ENCODE results near the gene LARGE2. TPM values are rescaled to one million over a fixed set of nuclear protein-coding genes. Genes with fewer than 3 reads are reported as not detected.

The LARGE2 gene
- total RNA-seq, 1 donor from 2014 or later: 39.4 TPM

GRCh38 chr11:45930031-45930794 lies 7.8 kb downstream of the LARGE2 start:
- Mint-ChIP-seq H3K36me3 (ENCODE audit: insufficient read depth) (peaks cover 12% of the 10 kb centered on the region), H3K27ac (peak overlapping the region; percentile 69), H3K27me3 (no peaks in the 10 kb centered on the region), H3K9me3 (ENCODE audit: low read depth) (no peaks in the 10 kb centered on the region), H3K4me3 (ENCODE audit: low read depth) (no peak overlapping the region), H3K4me1 (ENCODE audit: low read depth) (peaks cover 20% of the 10 kb centered on the region)
- no peak for DNase-seq (ENCODE audit: low spot score, unreplicated experiment)
- TF ChIP-seq, protein P1, sequence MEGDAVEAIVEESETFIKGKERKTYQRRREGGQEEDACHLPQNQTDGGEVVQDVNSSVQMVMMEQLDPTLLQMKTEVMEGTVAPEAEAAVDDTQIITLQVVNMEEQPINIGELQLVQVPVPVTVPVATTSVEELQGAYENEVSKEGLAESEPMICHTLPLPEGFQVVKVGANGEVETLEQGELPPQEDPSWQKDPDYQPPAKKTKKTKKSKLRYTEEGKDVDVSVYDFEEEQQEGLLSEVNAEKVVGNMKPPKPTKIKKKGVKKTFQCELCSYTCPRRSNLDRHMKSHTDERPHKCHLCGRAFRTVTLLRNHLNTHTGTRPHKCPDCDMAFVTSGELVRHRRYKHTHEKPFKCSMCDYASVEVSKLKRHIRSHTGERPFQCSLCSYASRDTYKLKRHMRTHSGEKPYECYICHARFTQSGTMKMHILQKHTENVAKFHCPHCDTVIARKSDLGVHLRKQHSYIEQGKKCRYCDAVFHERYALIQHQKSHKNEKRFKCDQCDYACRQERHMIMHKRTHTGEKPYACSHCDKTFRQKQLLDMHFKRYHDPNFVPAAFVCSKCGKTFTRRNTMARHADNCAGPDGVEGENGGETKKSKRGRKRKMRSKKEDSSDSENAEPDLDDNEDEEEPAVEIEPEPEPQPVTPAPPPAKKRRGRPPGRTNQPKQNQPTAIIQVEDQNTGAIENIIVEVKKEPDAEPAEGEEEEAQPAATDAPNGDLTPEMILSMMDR (IDR thresholded peaks at IDR 0.05; ENCODE audit: unreplicated experiment): no peak

DNA sequence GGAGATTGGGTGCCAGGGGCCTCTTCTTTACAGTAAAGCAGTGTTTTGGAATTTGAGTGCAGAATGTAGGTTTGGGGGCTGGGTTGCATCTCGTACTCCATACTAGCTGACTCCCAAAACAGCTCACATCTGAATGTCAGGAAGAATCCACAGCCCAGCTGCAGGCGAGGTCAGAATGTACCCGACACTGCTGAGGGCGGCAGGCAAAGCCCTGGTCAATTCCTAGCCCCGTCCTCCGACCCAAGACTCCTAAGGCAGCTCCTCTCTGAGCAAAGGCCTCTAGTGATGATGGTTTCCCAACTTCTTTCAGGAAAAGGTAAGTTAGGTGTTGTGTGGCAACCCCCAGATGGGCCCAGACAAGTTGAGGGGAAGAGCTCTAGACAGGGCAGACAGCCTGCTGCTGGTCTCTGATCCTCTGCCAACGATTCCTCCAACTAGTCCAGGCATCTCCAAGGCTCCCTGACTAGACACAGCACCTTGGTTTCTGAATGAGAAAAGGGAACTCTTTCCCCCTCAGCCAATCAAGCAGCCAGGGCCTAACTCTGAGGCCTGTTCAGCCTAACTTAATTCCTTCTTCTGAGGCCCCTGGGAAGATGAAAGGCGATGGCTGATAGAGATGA lies 8.6 kb downstream of the LARGE2 start:
- no peak for DNase-seq (ENCODE audit: low spot score, unreplicated experiment)
- Mint-ChIP-seq H3K36me3 (ENCODE audit: insufficient read depth) (peaks cover 12% of the 10 kb centered on the region), H3K27ac (peak overlapping the region; percentile 49), H3K4me1 (ENCODE audit: low read depth) (peaks cover 21% of the 10 kb centered on the region), H3K27me3 (no peaks in the 10 kb centered on the region), H3K4me3 (ENCODE audit: low read depth) (no peak overlapping the region), H3K9me3 (ENCODE audit: low read depth) (no peaks in the 10 kb centered on the region)
- TF ChIP-seq, protein P1 (IDR thresholded peaks at IDR 0.05; ENCODE audit: unreplicated experiment): no peak

GRCh38 chr11:45931739-45932138 lies 9.3 kb downstream of the LARGE2 start:
- peak overlapping the region; percentile 49 for H3K27ac Mint-ChIP-seq
- TF ChIP-seq, protein P1 (IDR thresholded peaks at IDR 0.05; ENCODE audit: unreplicated experiment): no peak
- peaks cover 12% of the 10 kb centered on the region for H3K36me3 Mint-ChIP-seq (ENCODE audit: insufficient read depth)
- no peak for DNase-seq (ENCODE audit: low spot score, unreplicated experiment)
- H3K9me3 Mint-ChIP-seq (ENCODE audit: low read depth): no peaks in the 10 kb centered on the region
- peaks cover 21% of the 10 kb centered on the region for H3K4me1 Mint-ChIP-seq (ENCODE audit: low read depth)
- no peaks in the 10 kb centered on the region for H3K27me3 Mint-ChIP-seq
- no peak overlapping the region for H3K4me3 Mint-ChIP-seq (ENCODE audit: low read depth)

DNA sequence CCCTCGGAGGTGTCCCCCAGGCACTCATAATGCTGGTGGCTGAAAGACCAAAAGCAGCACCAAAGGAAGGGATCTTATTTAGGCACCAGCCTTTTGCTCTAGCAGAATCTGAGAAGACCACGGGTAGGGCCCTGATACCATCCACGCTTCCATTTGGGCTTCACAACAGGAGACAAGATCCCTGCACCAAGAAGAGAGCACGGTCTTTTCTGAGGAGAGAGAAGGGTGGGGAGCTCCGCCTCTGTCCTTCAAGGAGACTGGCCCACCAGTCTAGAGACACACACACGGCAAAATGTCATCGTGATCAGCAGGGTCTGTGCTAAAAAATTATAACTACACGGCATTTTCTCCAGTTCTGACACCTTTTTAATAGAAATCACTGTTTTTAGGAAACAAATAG lies 9.8 kb downstream of the LARGE2 start:
- Mint-ChIP-seq H3K4me1 (ENCODE audit: low read depth) (peaks cover 21% of the 10 kb centered on the region), H3K9me3 (ENCODE audit: low read depth) (no peaks in the 10 kb centered on the region), H3K36me3 (ENCODE audit: insufficient read depth) (peaks cover 12% of the 10 kb centered on the region), H3K4me3 (ENCODE audit: low read depth) (no peak overlapping the region), H3K27me3 (no peaks in the 10 kb centered on the region), H3K27ac (no peak overlapping the region)
- DNase-seq (ENCODE audit: low spot score, unreplicated experiment): no peak
- TF ChIP-seq, protein P1 (IDR thresholded peaks at IDR 0.05; ENCODE audit: unreplicated experiment): no peak

DNA sequence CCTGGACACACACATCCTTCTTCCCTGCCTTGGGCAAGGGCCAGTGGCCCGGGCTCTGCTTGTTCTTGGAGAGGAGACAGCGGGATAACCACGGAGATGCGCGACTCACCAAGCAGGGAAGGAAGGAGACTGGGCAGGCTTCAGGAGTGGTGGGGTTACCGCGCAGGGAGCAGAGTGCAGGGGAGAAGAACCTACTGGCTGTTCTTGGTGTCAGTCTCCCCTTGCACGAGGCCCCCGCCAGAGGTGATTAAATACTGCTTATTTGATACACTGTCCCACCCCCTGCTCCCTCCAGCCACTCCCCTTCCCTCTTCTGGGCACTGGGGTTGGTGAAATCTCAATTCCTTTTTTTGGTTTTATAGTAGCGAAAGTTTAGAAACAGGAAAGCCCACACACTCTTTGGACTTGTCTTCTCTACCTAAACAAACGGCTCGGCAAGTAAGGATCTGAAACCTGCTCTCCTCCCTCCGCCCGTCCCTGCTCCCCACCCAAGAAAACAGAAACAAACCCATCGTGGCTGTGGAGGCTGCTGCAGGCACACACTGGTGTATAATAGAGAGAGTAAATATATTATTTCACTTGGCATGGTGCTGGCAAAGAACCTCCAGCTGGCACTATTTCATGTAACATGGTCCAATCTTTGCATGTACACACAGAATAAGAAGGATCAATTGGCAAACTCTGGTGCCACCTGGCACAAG lies 10.8 kb downstream of the LARGE2 start:
- Mint-ChIP-seq H3K9me3 (ENCODE audit: low read depth) (no peaks in the 10 kb centered on the region), H3K36me3 (ENCODE audit: insufficient read depth) (peaks cover 13% of the 10 kb centered on the region), H3K27ac (no peak overlapping the region), H3K4me1 (ENCODE audit: low read depth) (peaks cover 21% of the 10 kb centered on the region), H3K4me3 (ENCODE audit: low read depth) (no peak overlapping the region), H3K27me3 (no peaks in the 10 kb centered on the region)
- TF ChIP-seq, protein P1 (IDR thresholded peaks at IDR 0.05; ENCODE audit: unreplicated experiment): no peak
- DNase-seq (ENCODE audit: low spot score, unreplicated experiment): no peak

Data from progenitor cell of endocrine pancreas (in vitro differentiated cells).